Stromal cell of bone marrow (primary cell): ENCODE measurements around the gene EIF1AX.
"Not testable (repeated sequence)": the region's sequence is repeated elsewhere in the genome, so short reads cannot be mapped to it uniquely, and the experiment has no call there.

Source experiments
- DNase-seq: peaks from one replicate; pipeline ENCODE4 v3.0.0-alpha.2; 2012; ENCODE audit warnings: low read depth

EIF1AX gene

GRCh38 chrX:20141281-20142220, at the start of gene EIF1AX:
Gene EIF1AX, minus strand, starts transcription at chrX:20141838. Its CDS starts 198 bp downstream, at chrX:20141640.
- DNase-seq = peak; percentile 97

GRCh38 chrX:20189171-20189570, 47.5 kb upstream of the EIF1AX start:
- DNase-seq = no peak

GRCh38 chrX:20181598-20182329, 40.1 kb upstream of the EIF1AX start:
- no peak for DNase-seq

GRCh38 chrX:20177093-20177492, 35.5 kb upstream of the EIF1AX start:
- no peak for DNase-seq

GRCh38 chrX:20173856-20174255, 32.2 kb upstream of the EIF1AX start:
- no peak for DNase-seq

- DNase-seq = no peak
These were observed 31.7 kb upstream of the EIF1AX start for GRCh38 chrX:20173313-20173712.

- no peak for DNase-seq
These were observed 30.2 kb upstream of the EIF1AX start for GRCh38 chrX:20171887-20172286.

DNA sequence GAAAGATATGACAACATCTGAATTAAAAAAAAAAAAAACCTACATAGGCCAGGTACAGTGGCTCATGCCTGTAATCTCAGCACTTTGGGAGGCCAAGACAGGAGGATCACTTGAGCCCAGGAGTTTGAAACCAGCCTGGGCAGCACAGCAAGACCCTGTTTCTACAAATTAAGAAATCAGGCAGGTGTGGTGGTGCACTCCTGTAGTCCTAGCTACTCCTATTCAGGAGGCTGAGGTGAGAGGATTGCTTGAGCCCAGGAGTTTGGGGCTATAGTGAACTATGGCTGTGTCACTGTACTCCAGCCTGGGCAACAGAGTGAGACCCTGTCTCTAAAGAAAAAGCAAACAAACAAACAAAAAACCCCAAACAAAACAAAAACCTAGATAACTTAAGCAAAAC, 20.9 kb upstream of the EIF1AX start:
- not testable (repeated sequence) for DNase-seq

- no peak for DNase-seq
These were observed 18.3 kb upstream of the EIF1AX start for GRCh38 chrX:20159797-20160385.

GRCh38 chrX:20151689-20152088, 10.1 kb upstream of the EIF1AX start:
- no peak for DNase-seq

DNA sequence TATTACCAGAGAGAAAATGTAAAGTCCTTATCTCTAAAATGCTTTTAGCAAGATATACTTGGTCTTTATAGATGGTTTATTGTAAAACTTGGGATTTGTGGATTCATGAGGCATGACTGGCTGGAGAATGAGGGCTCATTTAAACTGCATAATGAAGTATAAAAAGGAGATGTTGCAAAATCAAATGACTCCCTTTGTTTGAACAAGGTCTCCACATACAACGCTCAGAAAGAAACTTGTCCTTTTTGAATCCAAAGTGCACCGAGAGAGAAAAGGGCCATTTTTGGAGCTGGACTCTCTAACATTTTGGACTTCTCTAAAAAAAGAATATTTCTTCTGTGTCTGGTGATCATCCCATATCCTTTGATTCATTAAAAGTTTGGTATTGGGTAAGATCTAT, 7.7 kb upstream of the EIF1AX start:
- DNase-seq = no peak

DNA sequence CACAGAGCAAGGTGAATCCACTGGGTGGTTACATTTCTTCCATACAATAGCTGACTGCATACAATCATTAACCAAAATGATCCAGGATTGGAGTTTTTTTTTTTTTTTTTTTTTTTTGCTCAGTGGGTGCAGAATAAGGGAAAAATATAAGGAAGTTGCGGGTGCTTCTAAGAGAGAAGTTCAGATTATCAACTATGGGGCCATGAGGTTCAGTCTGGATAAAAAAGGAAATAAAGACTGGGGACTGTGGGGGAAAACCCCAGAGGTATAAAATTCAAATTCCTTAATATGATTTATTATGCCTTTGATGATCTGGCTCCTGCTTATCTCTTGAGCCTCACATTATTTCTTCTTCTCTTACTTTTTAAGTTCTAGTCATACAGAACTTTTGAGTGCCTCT, 5.9 kb upstream of the EIF1AX start:
- no peak for DNase-seq

- no peak for DNase-seq
These were observed 2.9 kb upstream of the EIF1AX start for GRCh38 chrX:20144491-20144890.

DNA sequence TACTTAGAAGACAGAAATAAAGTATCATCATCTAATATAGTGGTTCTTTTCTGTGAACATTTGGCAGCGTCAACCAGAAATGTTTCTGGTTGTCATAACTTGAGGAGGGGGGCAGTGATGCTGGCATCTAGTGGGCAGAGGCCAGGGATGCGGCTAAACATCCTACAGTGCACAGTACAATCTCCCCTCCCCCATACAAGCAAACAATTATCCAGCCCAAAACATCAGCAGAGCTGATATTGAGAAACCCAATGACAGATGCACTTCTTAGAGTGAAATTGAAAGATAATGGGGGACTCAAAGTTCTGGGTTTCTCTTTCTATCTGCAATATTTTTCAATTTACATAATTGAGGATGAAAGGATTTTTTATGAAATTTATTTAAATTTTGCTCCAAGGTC, 1.9 kb upstream of the EIF1AX start:
- no peak for DNase-seq

DNA sequence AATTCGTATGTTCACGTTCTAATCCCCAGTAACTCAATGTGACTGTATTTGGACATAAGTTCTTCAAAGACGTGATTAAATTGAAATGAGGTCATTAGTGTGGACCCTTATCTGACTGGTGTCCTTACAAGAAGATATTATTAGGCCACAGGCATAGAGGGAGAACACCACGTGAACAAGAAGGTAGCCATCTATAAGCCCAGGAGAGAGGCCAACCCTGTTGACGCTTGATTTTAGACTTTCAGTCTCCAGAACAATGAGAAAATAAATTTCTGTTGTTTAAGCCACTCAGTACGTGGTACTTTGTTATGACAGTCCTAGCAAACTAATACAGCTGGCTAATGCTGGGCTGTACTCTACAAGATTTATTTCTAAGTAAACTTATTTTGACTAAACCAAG, 1.5 kb upstream of the EIF1AX start:
- DNase-seq = no peak

- no peak for DNase-seq
These were observed 1.2 kb downstream of the EIF1AX start for GRCh38 chrX:20140420-20140819.

DNA sequence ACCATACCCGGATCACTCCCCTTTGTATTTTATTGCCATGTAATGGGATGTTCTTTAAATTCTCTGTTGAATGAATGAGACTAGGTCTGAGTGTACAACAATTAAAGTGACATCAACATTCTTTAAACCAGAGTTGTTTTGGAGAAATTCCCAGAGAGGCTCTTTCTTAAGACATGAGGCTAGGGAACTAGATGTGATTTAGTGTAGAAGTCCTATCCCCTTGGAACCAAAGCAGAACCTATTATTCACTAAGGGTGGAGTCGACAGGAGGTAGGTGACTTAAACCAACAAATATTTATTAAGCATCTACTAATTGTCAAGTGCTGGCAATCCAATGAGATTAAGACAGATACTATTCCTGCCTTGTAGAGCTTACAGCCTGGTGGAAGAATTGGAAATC, 1.7 kb downstream of the EIF1AX start:
- DNase-seq = peak; percentile 42

- DNase-seq = no peak
These were observed 5.7 kb downstream of the EIF1AX start for GRCh38 chrX:20135944-20136343.

GRCh38 chrX:20132666-20133065, 9.0 kb downstream of the EIF1AX start:
- DNase-seq = no peak

DNA sequence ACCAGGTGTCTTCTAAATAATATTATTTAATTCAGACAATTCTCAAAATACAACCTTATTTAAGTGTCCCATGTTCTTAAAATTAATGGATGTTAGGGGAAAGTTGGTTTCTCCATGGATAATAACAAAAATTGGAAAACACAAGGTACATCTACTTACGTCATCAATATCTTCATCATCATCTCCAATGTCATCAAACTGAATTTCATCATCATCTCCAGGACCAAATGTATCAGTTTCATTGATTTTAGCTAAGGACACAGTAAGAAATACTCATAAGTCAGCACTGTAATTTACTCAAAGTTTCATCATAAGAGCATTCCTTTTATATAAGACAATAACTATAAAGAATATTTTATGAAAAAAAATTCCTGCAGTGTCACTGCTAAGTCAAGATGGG, 11.3 kb downstream of the EIF1AX start:
- no peak for DNase-seq

- no peak for DNase-seq
These were observed 12.1 kb downstream of the EIF1AX start for GRCh38 chrX:20129547-20129946.

- DNase-seq = no peak
These were observed 13.0 kb downstream of the EIF1AX start for GRCh38 chrX:20128670-20129069.

DNA sequence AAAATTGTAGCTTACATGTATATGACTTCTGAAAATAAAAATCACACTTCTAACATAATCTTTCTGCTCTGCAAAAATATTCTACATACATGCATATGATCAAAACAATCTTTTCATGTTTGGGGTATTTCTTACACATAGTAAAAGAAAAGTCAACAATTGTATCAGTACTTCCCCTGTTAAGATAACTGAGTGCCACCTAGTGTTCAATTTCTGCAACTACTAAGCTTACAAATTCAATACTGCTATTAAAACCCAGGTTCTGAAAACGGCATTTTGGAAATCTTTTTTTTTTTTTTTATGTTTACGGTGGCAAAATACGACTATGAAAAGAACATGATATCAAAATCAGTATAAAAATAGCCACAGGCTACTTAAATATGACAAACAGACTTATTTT, 14.2 kb downstream of the EIF1AX start:
- DNase-seq = not testable (repeated sequence)
